ENCODE data around the gene BCL2.

GRCh38 chr18:63321291-63321690, 1.7 kb upstream of the BCL2 start:
- TF ChIP-seq CTCF (IDR thresholded peaks at IDR 0.05; ENCODE audit: low read depth, low read length), result no peak
- TF ChIP-seq EZH2phosphoT487 (IDR thresholded peaks at IDR 0.05; ENCODE audit: low read depth), result no peak
